GM21381 (cell line): Measurements from ENCODE around the gene CD177.
"Not testable (repeated sequence)": the region's sequence is repeated elsewhere in the genome, so short reads cannot be mapped to it uniquely, and the experiment has no call there.

Experiments used
- ATAC-seq: cut with Tn5 transposase; IDR thresholded peaks from one replicate; pipeline ENCODE4 v1.9.1; 2021; ENCODE audit warnings: mild to moderate bottlenecking, moderate library complexity; ENCODE audit not compliant: unreplicated experiment

The CD177 gene

DNA sequence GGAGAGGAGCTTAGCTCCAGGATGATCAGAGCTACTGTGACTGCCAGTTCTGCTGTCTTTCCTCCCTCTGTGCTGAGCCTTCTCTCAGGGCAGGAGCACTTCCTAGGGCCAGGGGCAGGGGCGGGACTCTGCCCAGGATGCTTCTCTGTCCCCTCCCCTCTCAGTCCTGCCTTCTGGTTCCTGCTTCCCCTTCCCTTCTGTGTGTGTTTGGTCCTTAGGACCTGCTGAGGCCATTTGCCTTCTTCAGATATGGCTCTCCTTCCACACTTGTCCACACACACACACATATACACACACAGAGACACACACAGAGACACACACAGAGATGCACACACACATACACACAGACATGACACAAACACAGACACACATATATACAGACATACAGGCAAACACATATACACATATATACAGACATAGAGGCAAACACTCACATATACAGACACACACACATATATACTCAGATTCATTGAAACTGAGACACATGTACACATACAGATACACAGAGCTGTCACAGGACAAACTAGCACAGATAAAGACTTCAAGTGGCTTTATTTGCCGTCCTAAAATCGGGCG is 22.0 kb upstream of the CD177 start:
- ATAC-seq = no peak

DNA sequence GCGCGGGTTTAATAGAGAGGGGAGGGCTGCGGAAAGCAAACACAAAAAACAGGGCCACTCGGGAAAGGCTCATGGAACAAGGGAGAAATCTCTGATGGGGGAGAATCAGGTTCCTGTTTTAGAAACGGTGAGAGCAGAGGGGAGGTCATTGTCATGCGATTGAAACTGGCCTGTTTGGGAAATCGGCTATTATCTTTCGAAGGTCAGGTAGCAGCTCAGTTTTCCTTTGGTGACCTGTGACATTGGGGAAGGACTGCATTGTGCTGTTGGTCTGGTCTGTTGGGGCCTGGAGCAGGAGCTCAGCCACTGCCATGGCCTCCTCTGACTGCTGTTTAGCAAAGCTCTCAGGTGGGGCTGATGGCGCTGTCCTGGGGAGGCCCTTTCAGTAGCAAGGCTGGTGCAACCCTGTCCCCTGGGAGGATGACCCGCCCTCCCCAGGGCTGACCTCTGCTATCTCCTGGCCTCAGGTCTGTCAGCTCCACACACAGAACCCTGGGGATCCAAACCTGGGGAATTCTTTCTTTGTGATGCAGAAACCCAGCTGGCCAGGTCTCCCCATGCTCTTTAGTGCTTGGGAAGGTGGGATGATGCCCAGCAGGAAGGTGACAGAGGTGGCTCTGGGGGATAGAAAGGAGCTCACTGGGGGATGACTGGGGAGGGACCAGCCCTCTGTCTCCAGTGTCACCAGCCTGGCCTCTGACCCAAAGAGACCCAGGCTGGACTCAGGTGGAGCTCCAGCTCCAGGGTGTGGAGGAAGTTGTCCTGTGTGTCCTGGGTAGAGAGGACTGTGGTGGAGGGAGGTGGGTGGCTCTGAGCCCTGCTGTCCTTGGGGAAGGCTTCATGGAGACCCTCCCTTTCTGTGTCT is 21.2 kb upstream of the CD177 start:
- ATAC-seq = no peak

- not testable (repeated sequence) for ATAC-seq
Measured at GRCh38 chr19:43336508-43336907, 17.0 kb upstream of the CD177 start.

DNA sequence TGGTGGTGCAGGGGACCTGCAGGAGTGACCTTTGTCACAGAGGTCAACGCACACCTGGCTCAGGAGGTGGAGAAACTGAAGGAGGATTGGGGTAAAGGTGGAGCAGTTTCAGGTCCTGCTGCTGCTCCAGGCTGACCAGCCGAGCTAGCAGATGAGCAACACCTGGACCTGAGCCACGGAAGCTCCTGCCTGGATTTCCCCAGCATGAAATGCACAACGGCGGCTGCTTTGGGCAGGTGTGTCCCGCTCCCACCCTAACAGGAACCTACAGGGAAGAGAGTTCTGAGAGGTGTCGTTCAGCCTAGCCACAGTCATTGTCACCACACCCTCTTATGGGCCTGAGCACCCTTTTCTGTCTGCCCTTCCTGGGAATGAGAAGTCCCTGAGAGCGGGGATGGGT is 15.7 kb upstream of the CD177 start:
- ATAC-seq = no peak

DNA sequence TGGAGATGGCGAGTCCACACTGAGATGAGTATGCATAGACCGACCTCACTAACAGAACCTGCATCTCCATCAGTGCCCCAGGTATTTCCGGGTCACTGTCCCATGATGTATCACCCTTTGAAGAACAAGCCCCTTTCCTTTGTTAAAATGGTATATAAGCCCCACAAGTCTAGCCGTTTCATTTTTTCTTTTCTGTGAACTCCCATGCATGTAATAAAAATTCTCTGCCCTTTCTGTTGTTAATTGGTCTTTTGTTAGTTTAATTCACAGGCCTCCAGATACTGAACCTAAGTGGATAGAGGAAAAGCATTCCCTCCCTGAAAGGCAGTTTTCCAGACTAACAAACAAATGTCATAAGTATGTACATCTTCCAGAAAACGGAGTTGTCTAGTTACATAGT is 15.0 kb upstream of the CD177 start:
- ATAC-seq = no peak

DNA sequence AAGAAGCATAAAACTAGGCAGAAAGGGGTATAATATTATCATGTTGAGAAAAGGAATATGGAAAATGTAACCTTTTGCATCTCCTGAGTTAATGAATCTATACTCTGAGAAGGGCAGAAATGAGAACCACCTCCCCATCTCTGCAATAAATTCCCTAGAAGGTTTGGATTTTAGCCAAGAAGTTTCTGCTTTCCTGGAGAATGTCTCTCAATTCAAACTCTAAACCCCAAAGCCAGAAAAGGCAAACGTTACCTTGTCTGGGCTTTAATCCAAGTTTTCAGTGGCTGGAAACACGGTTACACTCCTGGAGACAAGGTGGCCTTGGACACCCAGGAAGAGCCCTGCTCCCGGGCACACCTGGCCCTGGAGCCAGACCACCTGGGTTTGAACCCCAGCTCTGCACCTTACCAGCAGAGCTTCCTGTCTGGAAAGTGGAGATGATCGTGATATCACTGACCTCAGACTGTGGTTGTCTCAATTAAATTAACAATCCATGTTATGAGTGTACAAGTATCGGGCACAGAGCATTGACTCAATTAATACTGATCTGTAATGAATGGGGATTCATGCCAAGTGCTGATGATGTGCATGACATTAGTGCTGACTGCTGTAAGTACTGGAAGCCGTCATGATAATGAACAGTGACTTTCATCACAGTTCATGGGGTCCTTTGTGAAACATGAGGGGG is 14.1 kb upstream of the CD177 start:
- ATAC-seq = not testable (repeated sequence)

DNA sequence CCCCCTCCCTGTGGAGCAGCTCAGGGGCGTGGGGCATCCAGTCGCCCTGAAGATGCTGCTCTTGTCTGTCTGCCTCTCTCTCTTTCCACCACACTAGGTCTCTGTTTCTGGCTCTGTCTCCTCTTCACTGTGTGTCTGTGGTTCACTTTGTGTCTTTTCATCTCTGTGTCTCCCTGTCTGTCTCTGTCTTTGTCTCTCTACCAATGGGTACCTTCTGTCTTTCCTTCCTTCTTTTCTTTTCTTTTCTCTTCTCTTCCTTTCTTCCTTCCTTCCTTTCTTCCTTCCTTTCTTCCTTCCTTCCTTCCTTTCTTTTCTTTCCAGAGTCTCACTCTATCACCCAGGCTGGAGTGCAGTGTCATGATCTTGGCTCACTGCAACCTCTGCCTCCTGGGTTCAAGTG is 13.4 kb upstream of the CD177 start:
- not testable (repeated sequence) for ATAC-seq

- not testable (repeated sequence) for ATAC-seq
Measured at GRCh38 chr19:43341098-43341497, 12.4 kb upstream of the CD177 start.

GRCh38 chr19:43342104-43342503 is 11.4 kb upstream of the CD177 start:
- not testable (repeated sequence) for ATAC-seq

- not testable (repeated sequence) for ATAC-seq
Measured at GRCh38 chr19:43344347-43344925, 9.1 kb upstream of the CD177 start.

DNA sequence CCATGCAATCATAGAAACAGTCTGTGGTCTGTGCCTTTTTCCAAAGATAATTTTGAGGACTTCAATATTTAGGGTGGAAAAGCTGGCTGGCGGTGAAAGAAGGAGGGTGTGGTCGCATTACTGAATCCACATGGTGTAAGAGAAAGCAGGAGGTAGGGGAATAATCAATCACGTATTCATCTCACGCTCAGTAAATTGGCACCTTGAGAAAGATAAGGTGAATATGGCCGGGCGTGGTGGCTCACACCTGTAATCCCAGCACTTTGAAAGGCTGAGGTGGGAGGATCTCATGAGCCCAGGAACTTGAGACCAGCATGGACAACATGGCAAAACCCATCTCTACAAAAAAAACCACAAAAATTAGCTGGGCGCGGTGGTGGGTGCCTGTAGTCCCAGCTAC is 3.7 kb upstream of the CD177 start:
- ATAC-seq = not testable (repeated sequence)

- no peak for ATAC-seq
Measured at GRCh38 chr19:43351998-43352746, 1.3 kb upstream of the CD177 start.

GRCh38 chr19:43354305-43354627 is 780 bp downstream of the CD177 start:
- ATAC-seq = no peak

DNA sequence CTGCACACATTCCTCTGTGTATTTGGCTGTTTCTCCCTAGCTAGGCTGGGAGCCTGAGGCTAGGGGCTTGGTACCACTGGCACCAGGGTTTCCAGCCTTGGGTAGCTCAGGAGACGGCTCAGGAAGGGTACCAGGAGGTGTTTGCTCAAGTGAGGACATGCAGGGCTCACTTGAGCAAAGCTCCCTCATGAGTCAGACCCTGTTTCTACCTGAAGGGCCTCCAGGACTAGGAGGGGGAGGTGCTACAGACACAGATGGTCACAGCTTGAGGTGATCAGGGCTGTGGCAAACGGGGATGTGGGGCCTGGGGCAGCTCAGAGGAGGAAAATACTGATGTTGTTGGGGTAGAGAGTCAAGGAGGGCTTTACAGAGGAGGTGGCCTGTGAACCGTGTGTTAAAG is 3.3 kb downstream of the CD177 start:
- ATAC-seq = not testable (repeated sequence)

DNA sequence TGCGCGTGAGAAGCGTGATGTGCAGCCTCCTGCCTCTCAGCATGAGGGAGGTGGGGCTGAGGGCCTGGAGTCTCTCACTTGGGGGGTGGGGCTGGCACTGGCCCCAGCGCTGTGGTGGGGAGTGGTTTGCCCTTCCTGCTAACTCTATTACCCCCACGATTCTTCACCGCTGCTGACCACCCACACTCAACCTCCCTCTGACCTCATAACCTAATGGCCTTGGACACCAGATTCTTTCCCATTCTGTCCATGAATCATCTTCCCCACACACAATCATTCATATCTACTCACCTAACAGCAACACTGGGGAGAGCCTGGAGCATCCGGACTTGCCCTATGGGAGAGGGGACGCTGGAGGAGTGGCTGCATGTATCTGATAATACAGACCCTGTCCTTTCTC is 8.7 kb downstream of the CD177 start:
- no peak for ATAC-seq

DNA sequence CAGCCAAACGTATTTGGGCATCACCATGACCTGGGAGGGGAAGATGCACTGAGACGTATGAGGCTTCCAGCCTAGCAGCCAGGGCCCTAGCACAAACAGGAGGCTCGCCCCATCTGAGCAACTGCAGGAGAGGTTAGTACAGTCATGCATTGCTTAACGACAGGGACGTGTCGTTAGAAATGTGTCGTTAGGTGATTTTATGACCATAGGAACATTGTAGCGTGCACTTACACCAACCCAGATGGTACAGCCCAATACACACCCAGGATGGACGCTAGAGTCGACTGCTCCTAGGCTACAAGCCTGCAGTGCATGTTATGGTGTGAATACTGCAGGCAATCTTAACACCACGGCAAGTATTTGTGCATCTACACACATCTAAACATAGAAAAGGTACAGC is 9.3 kb downstream of the CD177 start:
- no peak for ATAC-seq

- ATAC-seq = not testable (repeated sequence)
Measured at GRCh38 chr19:43365677-43366076, 12.2 kb downstream of the CD177 start.

DNA sequence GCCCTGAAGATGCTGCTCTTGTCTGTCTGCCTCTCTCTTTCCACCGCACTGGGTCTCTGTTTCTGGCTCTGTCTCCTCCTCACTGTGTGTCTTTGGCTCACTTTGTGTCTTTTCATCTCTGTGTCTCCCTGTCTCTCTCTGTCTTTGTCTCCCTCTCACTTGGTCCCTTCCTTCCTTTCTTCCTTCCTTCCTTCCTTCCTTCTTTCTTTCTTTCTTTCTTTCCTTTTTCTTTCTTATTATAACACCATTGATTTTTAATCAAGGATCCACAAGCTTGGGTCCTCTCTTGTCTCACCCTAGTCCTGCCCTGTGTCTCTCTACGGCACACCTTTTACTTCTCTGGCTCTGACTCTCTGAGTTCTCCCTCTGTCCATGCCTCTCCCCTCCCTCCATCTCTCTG is 14.3 kb downstream of the CD177 start:
- no peak for ATAC-seq

DNA sequence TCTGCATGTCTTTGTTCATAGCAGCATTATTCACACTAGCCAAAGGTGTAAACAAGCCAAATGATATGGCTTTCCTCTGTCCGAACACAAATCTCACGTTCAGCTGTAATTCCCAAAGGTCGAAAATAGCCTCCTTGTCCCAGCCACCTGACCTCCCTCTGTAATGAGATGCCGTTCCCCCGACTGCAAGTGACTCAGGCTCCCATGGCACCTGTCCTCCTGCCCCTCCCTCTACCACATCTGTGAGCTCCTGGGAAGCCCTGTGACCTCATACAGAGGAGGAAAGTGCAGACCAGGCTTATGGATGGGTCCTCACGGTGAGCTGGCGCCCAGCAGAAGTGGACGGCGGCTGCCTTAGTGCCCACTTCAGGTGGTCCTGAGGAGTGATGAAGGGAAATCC is 15.4 kb downstream of the CD177 start:
- not testable (repeated sequence) for ATAC-seq

GRCh38 chr19:43371909-43372308 is 18.4 kb downstream of the CD177 start:
- no peak for ATAC-seq

DNA sequence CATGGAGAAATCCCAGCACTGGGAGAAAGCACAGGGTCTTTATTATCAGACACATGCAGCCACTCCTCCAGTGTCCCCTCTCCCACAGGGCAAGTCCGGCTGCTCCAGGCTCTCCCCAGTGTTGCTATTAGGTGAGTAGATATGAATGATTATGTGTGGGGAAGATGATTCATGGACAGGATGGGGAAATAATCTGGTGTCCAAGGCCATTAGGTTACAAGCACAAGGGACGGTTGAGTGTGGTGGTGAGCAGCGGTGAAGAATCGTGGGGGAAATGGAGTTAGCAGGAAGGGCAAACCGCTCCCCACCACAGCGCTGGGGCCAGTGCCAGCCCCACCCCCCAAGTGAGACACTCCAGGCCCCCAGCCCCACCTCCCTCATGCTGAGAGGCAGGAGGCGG is 19.0 kb downstream of the CD177 start:
- no peak for ATAC-seq
